GM06990 (cell line): ENCODE results near the gene MAP7.

Source experiments
- DNase-seq: peaks from one replicate; pipeline ENCODE4 v3.0.0-alpha.2; 2011; ENCODE audit not compliant: insufficient read length; ENCODE audit errors: extremely low read depth
- H3K27me3 ChIP-seq: replicated peaks from 2 replicates; pipeline ENCODE4 v1.6.0; 2011; ENCODE audit warnings: low read length; ENCODE audit not compliant: control insufficient read depth, insufficient read depth
- H3K36me3 ChIP-seq: 2 replicates; pipeline ENCODE4 v1.5.1; 2011; ENCODE audit warnings: low read length; ENCODE audit not compliant: control insufficient read depth, insufficient read depth
- H3K4me3 ChIP-seq: replicated peaks from 2 replicates; pipeline ENCODE4 v1.5.1; 2011; ENCODE audit warnings: low read depth, mild to moderate bottlenecking, control low read depth, low read length
- CTCF ChIP-seq: IDR thresholded peaks from 2 replicates; pipeline ENCODE4 v1.5.1; 2011; ENCODE audit warnings: low read length, control low read depth, mild to moderate bottlenecking, inconsistent platforms; ENCODE audit not compliant: insufficient read depth, poor library complexity, severe bottlenecking

Gene MAP7

DNA sequence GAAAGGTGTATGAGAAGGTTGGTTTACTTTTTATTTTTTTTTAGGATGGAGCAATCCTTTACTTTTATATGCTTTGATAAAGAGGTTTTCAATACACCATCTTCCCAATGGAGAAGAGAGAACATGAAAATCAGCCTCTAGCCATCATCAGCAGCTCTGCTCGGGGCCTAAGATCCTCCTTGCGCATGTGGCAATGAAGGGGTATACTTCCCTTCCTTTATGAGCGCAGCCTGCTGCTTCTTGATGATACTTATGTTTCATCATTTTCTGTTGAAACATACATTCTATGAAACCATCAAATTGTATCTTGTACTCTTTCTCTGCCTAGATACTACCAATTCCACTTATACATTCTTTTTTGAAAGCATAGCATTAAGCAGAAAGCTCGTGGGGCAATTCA is 74.5 kb downstream of the MAP7 start:
- Histone ChIP-seq H3K27me3 (no peaks in the 10 kb centered on the region), H3K36me3 (no peaks in the 10 kb centered on the region), H3K4me3 (no peak overlapping the region)
- no peak for TF ChIP-seq CTCF
- no peak for DNase-seq

- H3K36me3 ChIP-seq: no peaks in the 10 kb centered on the region
- no peaks in the 10 kb centered on the region for H3K27me3 ChIP-seq
- DNase-seq: no peak
- no peak overlapping the region for H3K4me3 ChIP-seq
- no peak for TF ChIP-seq CTCF
Observed at GRCh38 chr6:136474241-136474640, 76.0 kb downstream of the MAP7 start.

GRCh38 chr6:136471922-136472321 is 78.3 kb downstream of the MAP7 start:
- no peak for DNase-seq
- Histone ChIP-seq H3K4me3 (no peak overlapping the region), H3K27me3 (no peaks in the 10 kb centered on the region), H3K36me3 (no peaks in the 10 kb centered on the region)
- no peak for TF ChIP-seq CTCF

DNA sequence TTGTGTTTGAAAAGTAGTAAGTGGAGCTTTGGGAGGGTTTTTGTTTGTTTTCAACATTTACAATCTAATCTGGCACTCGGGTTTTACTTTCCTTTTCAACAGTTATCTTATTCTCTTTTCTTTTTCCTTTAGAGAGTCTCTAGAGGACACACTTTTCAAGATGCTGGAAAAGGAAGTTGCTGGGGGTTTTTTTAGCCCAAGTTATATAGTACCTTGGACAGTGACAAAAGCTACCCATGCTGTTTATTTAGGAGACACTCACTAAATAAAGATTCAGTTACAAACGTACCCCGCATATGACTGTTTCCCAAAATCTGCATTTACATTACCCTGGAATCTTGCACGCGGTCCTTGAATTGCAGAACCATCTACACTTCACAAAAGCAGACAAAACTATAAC is 78.8 kb downstream of the MAP7 start:
- Histone ChIP-seq H3K27me3 (no peaks in the 10 kb centered on the region; the same call in 1 of the 2 replicates), H3K4me3 (no peak overlapping the region), H3K36me3 (no peaks in the 10 kb centered on the region)
- DNase-seq: no peak
- no peak for TF ChIP-seq CTCF

GRCh38 chr6:136470044-136470443 is 80.2 kb downstream of the MAP7 start:
- Histone ChIP-seq H3K27me3 (no peaks in the 10 kb centered on the region; the same call in 1 of the 2 replicates), H3K4me3 (no peak overlapping the region), H3K36me3 (no peaks in the 10 kb centered on the region)
- TF ChIP-seq CTCF: no peak
- DNase-seq: no peak

DNA sequence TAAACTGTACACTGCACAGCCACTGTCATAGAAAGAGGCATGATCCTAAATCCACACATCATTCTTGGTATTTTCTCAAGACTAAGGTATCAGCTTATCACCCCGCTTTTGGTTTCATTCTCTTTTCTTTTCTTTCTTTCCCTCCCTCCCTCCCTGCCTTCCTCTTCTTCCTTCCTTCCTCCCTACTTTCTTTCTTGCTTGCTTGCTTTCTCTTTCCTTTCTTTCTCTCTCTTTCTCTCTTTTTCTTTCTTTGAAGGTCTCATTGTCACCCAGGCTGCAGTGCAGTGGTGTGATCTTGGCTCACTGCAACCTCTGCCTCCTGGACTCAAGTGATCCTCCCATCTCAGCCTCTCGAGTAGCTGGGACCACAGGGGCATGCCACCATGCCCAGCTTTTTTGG is 81.1 kb downstream of the MAP7 start:
- H3K4me3 ChIP-seq: no peak overlapping the region
- no peaks in the 10 kb centered on the region; the same call in 1 of the 2 replicates for H3K27me3 ChIP-seq
- H3K36me3 ChIP-seq: no peaks in the 10 kb centered on the region
- no peak for TF ChIP-seq CTCF
- DNase-seq: no peak
